Gastrocnemius medialis (tissue), 4 donors: ENCODE data around the gene ACSL1.
A peak's percentile ranks its signal among the peaks of the same experiment; 100 is the strongest.

Experiments used
- POLR2A ChIP-seq, 2 donors: fragments of 450-650 bp; IDR thresholded peaks; one replicate each; pipeline ENCODE4 v1.6.1; 2017; ENCODE audit warnings: antibody characterized with exemption in 2 of 2, mild to moderate bottlenecking in 2 of 2, moderate library complexity in 2 of 2
- TF ChIP-seq, protein P1 (sequence below), 5 experiments: fragments of 450-650 bp in 3 of 5; fragments of 200-600 bp in 2 of 5; sonication (generic) in 2 of 5; IDR thresholded peaks in 4 of 5; conservative IDR thresholded peaks in 1 of 5; 1 replicate in 4 of 5; 2 replicates in 1 of 5; pipeline ENCODE4 v1.5.1; 2016 to 2019; ENCODE audit warnings: antibody characterized with exemption in 5 of 5, mild to moderate bottlenecking in 3 of 5, moderate library complexity in 3 of 5

DNA sequence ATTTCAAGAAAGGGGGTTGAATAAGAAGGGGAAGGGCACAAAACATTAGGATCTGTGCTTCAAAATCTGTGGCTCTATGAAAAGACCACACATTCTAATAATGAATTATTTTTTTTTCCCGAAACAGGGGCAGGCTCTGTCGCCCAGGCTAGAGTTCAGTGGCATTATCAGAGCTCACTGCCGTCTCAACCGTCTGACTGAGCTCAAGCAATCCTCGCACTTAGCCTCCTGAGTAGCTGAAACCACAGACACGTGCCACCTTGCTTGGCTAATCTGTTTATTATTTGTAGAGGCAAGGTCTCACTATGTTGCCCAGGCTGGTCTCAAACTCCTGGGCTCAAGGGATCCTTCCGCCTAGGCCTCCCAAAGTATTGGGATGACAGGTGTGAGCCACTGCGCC is 33.4 kb downstream of the ACSL1 start:
- TF ChIP-seq, protein P1, sequence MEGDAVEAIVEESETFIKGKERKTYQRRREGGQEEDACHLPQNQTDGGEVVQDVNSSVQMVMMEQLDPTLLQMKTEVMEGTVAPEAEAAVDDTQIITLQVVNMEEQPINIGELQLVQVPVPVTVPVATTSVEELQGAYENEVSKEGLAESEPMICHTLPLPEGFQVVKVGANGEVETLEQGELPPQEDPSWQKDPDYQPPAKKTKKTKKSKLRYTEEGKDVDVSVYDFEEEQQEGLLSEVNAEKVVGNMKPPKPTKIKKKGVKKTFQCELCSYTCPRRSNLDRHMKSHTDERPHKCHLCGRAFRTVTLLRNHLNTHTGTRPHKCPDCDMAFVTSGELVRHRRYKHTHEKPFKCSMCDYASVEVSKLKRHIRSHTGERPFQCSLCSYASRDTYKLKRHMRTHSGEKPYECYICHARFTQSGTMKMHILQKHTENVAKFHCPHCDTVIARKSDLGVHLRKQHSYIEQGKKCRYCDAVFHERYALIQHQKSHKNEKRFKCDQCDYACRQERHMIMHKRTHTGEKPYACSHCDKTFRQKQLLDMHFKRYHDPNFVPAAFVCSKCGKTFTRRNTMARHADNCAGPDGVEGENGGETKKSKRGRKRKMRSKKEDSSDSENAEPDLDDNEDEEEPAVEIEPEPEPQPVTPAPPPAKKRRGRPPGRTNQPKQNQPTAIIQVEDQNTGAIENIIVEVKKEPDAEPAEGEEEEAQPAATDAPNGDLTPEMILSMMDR (IDR thresholded peaks at IDR 0.05 in 4 of 5, conservative IDR thresholded peaks at IDR 0.05 in 1 of 5) = no peak
- TF ChIP-seq POLR2A (IDR thresholded peaks at IDR 0.05) = peak; percentile 59 to 64
